K562 (cell line): Measurements from ENCODE around the gene TRIM24. TPM values are rescaled to one million over a fixed set of nuclear protein-coding genes. Genes with fewer than 3 reads are reported as not detected.
A peak's percentile ranks its signal among the peaks of the same experiment; 100 is the strongest.

Source experiments
- ATAC-seq: fragments of 200-7000 bp; cut with Tn5 transposase; 3 replicates; pipeline ENCODE4 v1.9.1; 2020; ENCODE audit warnings: moderate library complexity
- BruUV-seq: library from RNA; stranded (reverse); fragments of 400-500 nt; replicated peaks from 2 replicates; lab custom pipeline; 2021; lab: Mats Ljungman, UMichigan
- CTCF ChIA-PET: fragments of 300-600 bp; formaldehyde crosslinking; extraction: SDS; loops from one replicate; lab custom pipeline; 2021; ENCODE audit warnings: low intra/inter-chr PET ratio; lab: Yijun Ruan, JAX
- POLR2A ChIA-PET: fragments of 300-600, 350-650 bp; sonication (Branson Sonifier 250); formaldehyde crosslinking; extraction: SDS; loops from one replicate; lab custom pipeline; 2021; ENCODE audit warnings: antibody characterized with exemption, inconsistent platforms; lab: Yijun Ruan, JAX
- DNase-seq, 4 experiments: peaks; one replicate each; pipeline versions ENCODE4 v3.0.0 to v3.0.0-alpha.2; 2011 to 2018; ENCODE audit warnings: low spot score in 3 of 4, mixed read lengths in 3 of 4; ENCODE audit errors: extremely low read depth in 1 of 4
- FAIRE-seq: peaks from 2 replicates; lab custom pipeline; 2011; peaks lifted over from hg19 to GRCh38; lab: Jason Lieb, UNC
- H2AFZ ChIP-seq: 2 replicates; pipeline ENCODE4 v1.6.0; 2011; ENCODE audit warnings: low read depth, low read length, control low read depth, inconsistent platforms
- H3K27ac ChIP-seq: fragments of 200-600 bp; 3 replicates; pipeline ENCODE4 v1.8.0; 2011; ENCODE audit warnings: low read depth, mild to moderate bottlenecking, control low read depth, inconsistent platforms, low read length, moderate library complexity, mixed read lengths; ENCODE audit errors: extremely low read depth
- H3K27me3 ChIP-seq, 2 experiments: fragments of 300-600 bp in 1 of 2; 2 replicates in 1 of 2; 3 replicates in 1 of 2; pipeline versions ENCODE4 v1.6.0 to v1.8.0; 2011; ENCODE audit warnings: inconsistent platforms in 2 of 2, low read length in 2 of 2, mild to moderate bottlenecking in 1 of 2, mixed read lengths in 1 of 2, moderate library complexity in 1 of 2; ENCODE audit not compliant: control insufficient read depth in 2 of 2, insufficient read depth in 2 of 2
- H3K36me3 ChIP-seq: fragments of 300-600 bp; 3 replicates; pipeline ENCODE4 v1.8.0; 2011; ENCODE audit warnings: mild to moderate bottlenecking, low read length, inconsistent platforms; ENCODE audit not compliant: control insufficient read depth, insufficient read depth
- H3K4me1 ChIP-seq, 2 experiments: fragments of 200-600 bp in 1 of 2; replicated peaks in 1 of 2; 2 replicates in 1 of 2; 3 replicates in 1 of 2; pipeline versions ENCODE4 v1.5.1 to v1.8.0; 2011; ENCODE audit warnings: inconsistent platforms in 2 of 2, low read length in 2 of 2, mild to moderate bottlenecking in 1 of 2, mixed read lengths in 1 of 2, moderate library complexity in 1 of 2; ENCODE audit not compliant: control insufficient read depth in 2 of 2, insufficient read depth in 2 of 2
- H3K4me2 ChIP-seq: 2 replicates; pipeline ENCODE4 v1.6.1; 2011; ENCODE audit warnings: low read length, control low read depth, inconsistent platforms, mixed read lengths; ENCODE audit not compliant: insufficient read depth
- H3K4me3 ChIP-seq: fragments of 200-600 bp; sonication (generic), shearing (Covaris generic); 2 replicates; pipeline ENCODE4 v1.5.1; 2016; ENCODE audit warnings: control low read depth, inconsistent platforms
- H3K79me2 ChIP-seq: fragments of 200-600 bp; 3 replicates; pipeline ENCODE4 v1.8.0; 2011; ENCODE audit warnings: low read length, inconsistent platforms; ENCODE audit not compliant: control insufficient read depth, insufficient read depth
- H3K9ac ChIP-seq, 2 experiments: 2 replicates each; pipeline versions ENCODE4 v1.6.0 to v1.6.1; 2011; ENCODE audit warnings: low read depth in 2 of 2, low read length in 2 of 2, control low read depth in 1 of 2, inconsistent platforms in 1 of 2, mild to moderate bottlenecking in 1 of 2, mixed read lengths in 1 of 2; ENCODE audit not compliant: insufficient read depth in 1 of 2
- H3K9me1 ChIP-seq: one replicate; pipeline ENCODE4 v1.6.0; 2011; ENCODE audit warnings: inconsistent platforms, mild to moderate bottlenecking, low read length, moderate library complexity; ENCODE audit not compliant: control insufficient read depth, insufficient read depth
- H3K9me3 ChIP-seq: replicated peaks from 2 replicates; pipeline ENCODE4 v1.5.1; 2011; ENCODE audit warnings: low read depth, low read length, inconsistent platforms; ENCODE audit not compliant: control insufficient read depth, insufficient read depth
- H4K20me1 ChIP-seq: replicated peaks from 2 replicates; pipeline ENCODE4 v1.6.1; 2011; ENCODE audit warnings: low read length, inconsistent platforms, mixed read lengths; ENCODE audit not compliant: control insufficient read depth, insufficient read depth
- ARID1B ChIP-seq: fragments of 450-650 bp; IDR thresholded peaks from 2 replicates; pipeline ENCODE4 v1.6.1; 2016; ENCODE audit warnings: antibody characterized with exemption, mild to moderate bottlenecking, inconsistent platforms
- CBFA2T3 ChIP-seq: fragments of 450-650 bp; IDR thresholded peaks from 2 replicates; pipeline ENCODE4 v1.6.1; 2017
- COPS2 ChIP-seq: fragments of 450-650 bp; conservative IDR thresholded peaks from 2 replicates; pipeline ENCODE4 v1.6.1; 2016; ENCODE audit warnings: mild to moderate bottlenecking, moderate library complexity
- CSDE1 ChIP-seq, 2 experiments: fragments of 450-650 bp; IDR thresholded peaks; 2 replicates each; pipeline ENCODE4 v1.6.1; 2016; ENCODE audit warnings: mild to moderate bottlenecking in 1 of 2
- CTBP1 ChIP-seq: fragments of 450-650 bp; IDR thresholded peaks from 2 replicates; pipeline ENCODE4 v1.6.1; 2016; ENCODE audit warnings: borderline replicate concordance
- NBN ChIP-seq: fragments of 450-650 bp; IDR thresholded peaks from 2 replicates; pipeline ENCODE4 v1.6.1; 2016; ENCODE audit warnings: low read depth, mild to moderate bottlenecking
- PHF21A ChIP-seq: fragments of 450-650 bp; IDR thresholded peaks from 2 replicates; pipeline ENCODE4 v1.6.1; 2017; ENCODE audit warnings: low read depth, borderline replicate concordance
- SIX5 ChIP-seq, 2 experiments: IDR thresholded peaks; 2 replicates each; pipeline ENCODE4 v1.6.1; 2011; ENCODE audit warnings: low read length in 2 of 2, borderline replicate concordance in 1 of 2, low read depth in 1 of 2, mild to moderate bottlenecking in 1 of 2, moderate library complexity in 1 of 2; ENCODE audit not compliant: insufficient read depth in 1 of 2
- SMARCE1 ChIP-seq: fragments of 450-650 bp; IDR thresholded peaks from 2 replicates; pipeline ENCODE4 v1.7.1; 2016; ENCODE audit warnings: mild to moderate bottlenecking
- SRSF7 ChIP-seq: fragments of 200-400 bp; formaldehyde crosslinking; optimal IDR thresholded peaks from 2 replicates; pipeline ENCODE3; 2017; ENCODE audit warnings: mild to moderate bottlenecking, low read depth, low read length
- ZNF384 ChIP-seq: IDR thresholded peaks from 2 replicates; pipeline ENCODE4 v1.6.1; 2012; ENCODE audit warnings: low read depth, low read length, improper control_type of control experiment
- ZNF436 ChIP-seq: fragments of 250-450, 450-650 bp; sonication (Bioruptor Pico); formaldehyde crosslinking; IDR thresholded peaks from 2 replicates; pipeline ENCODE4 v1.7.0; 2020; ENCODE audit warnings: mild to moderate bottlenecking
- ZSCAN32 ChIP-seq: fragments of 450-650 bp; formaldehyde crosslinking; IDR thresholded peaks from 2 replicates; pipeline ENCODE4 v1.4.0; 2020; ENCODE audit warnings: mild to moderate bottlenecking, moderate library complexity
- WGBS: fragments of 100-300 bp; shearing (Covaris generic); methylation state at CpG from one replicate; pipeline ENCODE4 v1.1.6; 2016; ENCODE audit warnings: low coverage, mixed read lengths; ENCODE audit not compliant: insufficient coverage; ENCODE audit errors: missing lambda C conversion rate; 5-methylcytosine and 5-hydroxymethylcytosine counted together
- in situ Hi-C: fragments of 300-500 bp; cut with MboI; formaldehyde crosslinking; loops from 4 replicates; pipeline ENCODE4 v1.15.0; 2018; ENCODE audit warnings: inconsistent platforms, mixed read lengths
- intact Hi-C: fragments of 100-400 bp; cut with micrococcal nuclease; formaldehyde crosslinking; loops from 2 replicates; pipeline ENCODE4 v1.14.2; 2022
- polyA plus RNA-seq, 8 experiments: library from polyadenylated mRNA; depleted of rRNA in 4 of 8; stranded (reverse) in 5 of 8; unstranded in 3 of 8; fragments of >200 nt; fragmentation: Nextera tagmentation in 2 of 8; fragmentation: Illumina TruSeq in 1 of 8; extraction: Ambion mirVana in 2 of 8; extraction: Trizol in 1 of 8; gene quantifications; 2 replicates each; pipeline versions ENCODE4 v1.2.1 to v1.2.3, GENCODE V29; 2011 to 2014; ENCODE audit warnings: inconsistent platforms in 1 of 8, missing spikeins in 1 of 8
- total RNA-seq, 7 experiments: library from RNA; depleted of rRNA in 6 of 7; stranded (reverse); fragments of >200 nt in 6 of 7; fragmentation: Illumina TruSeq in 2 of 7; extraction: Trizol in 2 of 7; gene quantifications; 2 replicates each; pipeline versions ENCODE4 v1.2.1 to v1.2.3, GENCODE V29; 2011 to 2021; ENCODE audit warnings: low replicate concordance in 1 of 7
- TF ChIP-seq, protein P1 (sequence below): sonication (generic); formaldehyde crosslinking; IDR thresholded peaks from 2 replicates; pipeline ENCODE4 v1.8.0; 2022; ENCODE audit warnings: missing genetic modification reagents, mild to moderate bottlenecking, moderate library complexity, borderline replicate concordance
- TF ChIP-seq, protein P2 (sequence below), 2 experiments: fragments of 200-800 bp in 1 of 2; sonication (Bioruptor generic) in 1 of 2; sonication (generic) in 1 of 2; formaldehyde crosslinking in 1 of 2; IDR thresholded peaks in 1 of 2; conservative IDR thresholded peaks in 1 of 2; 2 replicates each; pipeline versions ENCODE4 v1.5.0 to v1.6.1; 2016 to 2020; ENCODE audit warnings: missing compliant biosample characterization in 1 of 2, missing genetic modification characterization in 1 of 2, missing genetic modification reagents in 1 of 2

The TRIM24 gene
- total and polyA plus RNA-seq, 9 of the 15 experiments (the other 6 are each of a cell fraction or from before 2014, with no cell fraction given): 13.4 to 74.0 (median 41.7) TPM

DNA sequence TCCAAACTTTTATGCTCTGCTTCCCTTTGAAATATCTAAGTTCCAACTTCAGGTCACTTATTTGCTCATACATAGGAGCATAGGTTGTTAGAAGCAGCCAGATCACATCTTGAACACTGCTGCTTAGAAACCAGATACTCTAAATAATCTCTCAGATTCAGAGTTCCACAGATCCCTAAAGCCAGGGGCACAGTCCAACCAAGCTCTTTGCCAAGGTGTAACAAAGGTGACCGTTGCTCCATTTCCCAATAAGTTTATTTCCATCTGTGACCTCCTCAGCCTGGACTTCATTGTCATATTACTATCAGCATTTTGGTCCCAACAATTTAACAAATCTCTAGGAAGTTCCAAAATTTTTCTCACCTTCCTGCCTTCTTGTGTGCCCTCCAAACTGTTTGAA lies 52.8 kb downstream of the TRIM24 start:
- Histone ChIP-seq H4K20me1 (no peaks in the 10 kb centered on the region), H3K9ac (no peak overlapping the region), H2AFZ (no peak overlapping the region), H3K4me2 (no peak overlapping the region), H3K4me3 (no peak overlapping the region), H3K27ac (no peak overlapping the region), H3K9me3 (peaks cover 9% of the 10 kb centered on the region), H3K4me1 (no peaks in the 10 kb centered on the region; a peak in 1 of 5 replicates), H3K9me1 (no peaks in the 10 kb centered on the region), H3K27me3 (no peaks in the 10 kb centered on the region), H3K36me3 (peaks cover 76% of the 10 kb centered on the region), H3K79me2 (peaks cover 46% of the 10 kb centered on the region)
- CTCF ChIA-PET: no interaction called here
- POLR2A ChIA-PET: no interaction called here
- TF ChIP-seq CSDE1 (IDR thresholded peaks at IDR 0.05) (no peak), SMARCE1 (no peak), SIX5 (IDR thresholded peaks at IDR 0.05; ENCODE audit: borderline replicate concordance in 1 of 2, insufficient read depth in 1 of 2, low read depth in 1 of 2, low read length in 2 of 2) (0 out of 4 replicates have a peak, but pooled peaks of 1 of the 2 experiments have one; percentile 5)
- DNase-seq (no peak), ATAC-seq (no peak), FAIRE-seq (no peak)
- 88% methylated on average over 1 of the region's 1 CpG for WGBS
- in situ Hi-C loops (no loop called here), intact Hi-C loops (no loop called here)
- BruUV-seq: no TSS peak

- DNase-seq (no peak), ATAC-seq (no peak), FAIRE-seq (no peak)
- no peaks in the 10 kb centered on the region for H3K27me3 ChIP-seq
- ChIA-PET POLR2A (no interaction called here), CTCF (no interaction called here)
- H3K9me3 ChIP-seq: peaks cover 9% of the 10 kb centered on the region
- WGBS: 85% methylated on average over 4 of the region's 4 CpGs
- no peak overlapping the region for H3K9ac ChIP-seq
- no peaks in the 10 kb centered on the region; a peak in 1 of 5 replicates for H3K4me1 ChIP-seq
- intact Hi-C loops (no loop called here), in situ Hi-C loops (no loop called here)
- H3K4me3 ChIP-seq: no peak overlapping the region
- BruUV-seq: no TSS peak
- H3K27ac ChIP-seq: no peak overlapping the region
- no peaks in the 10 kb centered on the region for H4K20me1 ChIP-seq
- H3K36me3 ChIP-seq: peaks cover 76% of the 10 kb centered on the region
- H3K79me2 ChIP-seq: peaks cover 41% of the 10 kb centered on the region
- H2AFZ ChIP-seq: no peak overlapping the region
- no peaks in the 10 kb centered on the region for H3K9me1 ChIP-seq
- no peak overlapping the region for H3K4me2 ChIP-seq
- TF ChIP-seq CBFA2T3 (no peak), PHF21A (no peak), COPS2 (no peak), CTBP1 (no peak), SRSF7 (no peak), NBN (no peak), ZNF436 (CRISPR knock-in tag) (no peak), ZNF384 (no peak), ZSCAN32 (CRISPR knock-in tag) (no peak), ARID1B (no peak)
- TF ChIP-seq, protein P1, sequence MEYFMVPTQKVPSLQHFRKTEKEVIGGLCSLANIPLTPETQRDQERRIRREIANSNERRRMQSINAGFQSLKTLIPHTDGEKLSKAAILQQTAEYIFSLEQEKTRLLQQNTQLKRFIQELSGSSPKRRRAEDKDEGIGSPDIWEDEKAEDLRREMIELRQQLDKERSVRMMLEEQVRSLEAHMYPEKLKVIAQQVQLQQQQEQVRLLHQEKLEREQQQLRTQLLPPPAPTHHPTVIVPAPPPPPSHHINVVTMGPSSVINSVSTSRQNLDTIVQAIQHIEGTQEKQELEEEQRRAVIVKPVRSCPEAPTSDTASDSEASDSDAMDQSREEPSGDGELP: no peak
- TF ChIP-seq, protein P2, sequence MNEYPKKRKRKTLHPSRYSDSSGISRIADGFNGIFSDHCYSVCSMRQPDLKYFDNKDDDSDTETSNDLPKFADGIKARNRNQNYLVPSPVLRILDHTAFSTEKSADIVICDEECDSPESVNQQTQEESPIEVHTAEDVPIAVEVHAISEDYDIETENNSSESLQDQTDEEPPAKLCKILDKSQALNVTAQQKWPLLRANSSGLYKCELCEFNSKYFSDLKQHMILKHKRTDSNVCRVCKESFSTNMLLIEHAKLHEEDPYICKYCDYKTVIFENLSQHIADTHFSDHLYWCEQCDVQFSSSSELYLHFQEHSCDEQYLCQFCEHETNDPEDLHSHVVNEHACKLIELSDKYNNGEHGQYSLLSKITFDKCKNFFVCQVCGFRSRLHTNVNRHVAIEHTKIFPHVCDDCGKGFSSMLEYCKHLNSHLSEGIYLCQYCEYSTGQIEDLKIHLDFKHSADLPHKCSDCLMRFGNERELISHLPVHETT (CRISPR knock-in tag; conservative IDR thresholded peaks at IDR 0.05 in 1 of 2, IDR thresholded peaks at IDR 0.05 in 1 of 2): no peak
Measured at GRCh38 chr7:138513344-138513871, 53.3 kb downstream of the TRIM24 start.
